Measurements from ENCODE around the gene C2CD4D. TPM values are rescaled to one million over a fixed set of nuclear protein-coding genes. Genes with fewer than 3 reads are reported as not detected.

The C2CD4D gene
- total RNA-seq (2016; rRNA removed; fragmentation: Illumina TruSeq; extraction: Trizol) (not detected in 2 replicates), polyA plus RNA-seq (2011; rRNA removed) (not detected in 2 replicates), polyA minus RNA-seq (2011; rRNA and poly(A)+ RNA removed; ENCODE audit: low replicate concordance) (not detected in 2 replicates), Bru-seq, nascent RNA (percentile 24 among the genes with signal in this experiment), BruChase-seq, experiment 1, labeled RNA remaining after a 6-hour chase (not detected), BruChase-seq, experiment 2, labeled RNA remaining after a 2-hour chase (percentile 21 among the genes with signal in this experiment)
- total RNA-seq (2016; cell fraction: cytosol; rRNA removed; fragmentation: Illumina TruSeq; extraction: Trizol; ENCODE audit: low read depth) = not detected in 2 replicates
- total RNA-seq (2016; cell fraction: insoluble cytoplasmic fraction; rRNA removed; fragmentation: Illumina TruSeq; extraction: Trizol) = not detected in 2 replicates
- not detected in 2 replicates for total RNA-seq (2016; cell fraction: membrane; rRNA removed; fragmentation: Illumina TruSeq; extraction: Trizol)
- total RNA-seq (2016; cell fraction: nucleus; rRNA removed; fragmentation: Illumina TruSeq; extraction: Trizol) = not detected in 2 replicates
- not detected in 2 replicates for polyA plus RNA-seq (2011; cell fraction: cytosol; rRNA removed)
- polyA plus RNA-seq (2011; cell fraction: nucleus; rRNA removed) = not detected in 2 replicates
- polyA plus RNA-seq (2012) = not detected in 2 replicates
- not detected in 2 replicates for polyA plus RNA-seq (2016; cell fraction: cytosol; fragmentation: Illumina TruSeq; extraction: Trizol; ENCODE audit: low read depth)
- polyA plus RNA-seq (2016; cell fraction: insoluble cytoplasmic fraction; fragmentation: Illumina TruSeq; extraction: Trizol; ENCODE audit: low read depth) = not detected in 2 replicates
- not detected in 2 replicates for polyA plus RNA-seq (2016; cell fraction: membrane; fragmentation: Illumina TruSeq; extraction: Trizol; ENCODE audit: low read depth)
- not detected in 2 replicates for polyA plus RNA-seq (2016; cell fraction: nucleus; fragmentation: Illumina TruSeq; extraction: Trizol; ENCODE audit: insufficient read depth, low read depth)
- polyA minus RNA-seq (2011; cell fraction: cytosol; rRNA and poly(A)+ RNA removed) = not detected in 2 replicates
- polyA minus RNA-seq (2011; cell fraction: nucleus; rRNA and poly(A)+ RNA removed) = not detected in 2 replicates
- long read RNA-seq, experiment 1 = 0 reads
- long read RNA-seq, experiment 2 = 0 reads

GRCh38 chr1:151839457-151840403 is at the start of gene C2CD4D:
Gene C2CD4D (minus strand): TSS chr1:151839820. CDS start chr1:151838989, 831 bp downstream.
- in situ Hi-C loops (cut with HindIII; ENCODE audit: extremely low pct_ligation_motif_present, low pct_unique_long_range_greater_than_20kb) = loop anchor here (10.0 kb wide), 2 partner anchors 125 to 245 kb away; partner anchors contain the start of gene CELF3
- H4K20me1 ChIP-seq (ENCODE audit: insufficient read depth, low read length) = no peaks in the 10 kb centered on the region
- peaks cover 0 to 5% of the 10 kb centered on the region in 2 experiments; a peak in 2 of 5 replicates for H3K27me3 ChIP-seq (ENCODE audit: control insufficient read depth in 1 of 2, insufficient read depth in 2 of 2, low read length in 2 of 2)
- ATAC-seq = peak; percentile 71
- ChIA-PET CTCF (ENCODE audit: low intra/inter-chr PET ratio, low total read pairs) (no interaction called here), POLR2A (interaction anchor here (1.2 to 1.4 kb wide), 5 partner anchors 9 to 299 kb away, joined by 3 to 10 read pairs (median 6); partner anchors contain the start of genes MRPL9 and TUFT1)
- H3K4me1 ChIP-seq (ENCODE audit: insufficient read depth, low read length) = peaks cover 58% of the 10 kb centered on the region
- DNase-seq (ENCODE audit: low spot score) = peak; percentile 68
- 59% methylated on average over 41 of the region's 47 CpGs for WGBS (ENCODE audit: low lambda C conversion rate)
- intact Hi-C loops (cut with micrococcal nuclease; ENCODE audit: unreplicated experiment) = loop anchor here (10.0 kb wide), 3 partner anchors 75 to 395 kb away; partner anchors contain the start of genes MRPL9 and TUFT1
- FAIRE-seq = no peak
- H2AFZ ChIP-seq (ENCODE audit: low read length) = no peak within 1 kb of the TSS
- peak within 1 kb of the TSS; percentile 66 for H3K4me2 ChIP-seq (ENCODE audit: low read depth, low read length)
- no TSS peak for BruUV-seq (replicated peaks)
- no peaks in the 10 kb centered on the region for H3K79me2 ChIP-seq (ENCODE audit: insufficient read depth, low read length)
- peak within 1 kb of the TSS; percentile 58 for H3K9ac ChIP-seq (ENCODE audit: insufficient read depth, low read depth, low read length)
- H3K9me3 ChIP-seq (ENCODE audit: low read length) = no peaks in the 10 kb centered on the region
- peak within 1 kb of the TSS; percentile 34 to 56 (median 42); a peak in 5 of 6 replicates for H3K4me3 ChIP-seq (replicated peaks in 1 of 3; ENCODE audit: insufficient read depth in 1 of 3, low read depth in 2 of 3, low read length in 3 of 3)
- H3K36me3 ChIP-seq (replicated peaks in 1 of 2; ENCODE audit: control insufficient read depth in 1 of 2, insufficient read depth in 2 of 2, low read length in 2 of 2) = no peaks in the 10 kb centered on the region
- no peak within 1 kb of the TSS for H3K27ac ChIP-seq (ENCODE audit: extremely low read length, insufficient read depth, low read length)
- TF ChIP-seq DNMT1 (CRISPR knock-in tag; IDR thresholded peaks at IDR 0.05) (no peak), KLF13 (CRISPR knock-in tag; IDR thresholded peaks at IDR 0.05) (no peak), ZNF709 (CRISPR knock-in tag; IDR thresholded peaks at IDR 0.05) (no peak), TEAD3 (CRISPR knock-in tag; optimal IDR thresholded peaks at IDR 0.05; ENCODE audit: borderline replicate concordance) (no peak), DMTF1 (CRISPR knock-in tag; IDR thresholded peaks at IDR 0.05) (no peak), ASH2L (IDR thresholded peaks at IDR 0.05; ENCODE audit: insufficient read length, low read depth, low read length) (no peak)
- TF ChIP-seq, protein P1, sequence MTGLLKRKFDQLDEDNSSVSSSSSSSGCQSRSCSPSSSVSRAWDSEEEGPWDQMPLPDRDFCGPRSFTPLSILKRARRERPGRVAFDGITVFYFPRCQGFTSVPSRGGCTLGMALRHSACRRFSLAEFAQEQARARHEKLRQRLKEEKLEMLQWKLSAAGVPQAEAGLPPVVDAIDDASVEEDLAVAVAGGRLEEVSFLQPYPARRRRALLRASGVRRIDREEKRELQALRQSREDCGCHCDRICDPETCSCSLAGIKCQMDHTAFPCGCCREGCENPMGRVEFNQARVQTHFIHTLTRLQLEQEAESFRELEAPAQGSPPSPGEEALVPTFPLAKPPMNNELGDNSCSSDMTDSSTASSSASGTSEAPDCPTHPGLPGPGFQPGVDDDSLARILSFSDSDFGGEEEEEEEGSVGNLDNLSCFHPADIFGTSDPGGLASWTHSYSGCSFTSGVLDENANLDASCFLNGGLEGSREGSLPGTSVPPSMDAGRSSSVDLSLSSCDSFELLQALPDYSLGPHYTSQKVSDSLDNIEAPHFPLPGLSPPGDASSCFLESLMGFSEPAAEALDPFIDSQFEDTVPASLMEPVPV (CRISPR knock-in tag; IDR thresholded peaks at IDR 0.05) = 0 out of 2 replicates have a peak, but pooled peaks have one; percentile 76

Measured in HepG2 (cell line).